ENCODE data around the gene PINLYP.

DNA sequence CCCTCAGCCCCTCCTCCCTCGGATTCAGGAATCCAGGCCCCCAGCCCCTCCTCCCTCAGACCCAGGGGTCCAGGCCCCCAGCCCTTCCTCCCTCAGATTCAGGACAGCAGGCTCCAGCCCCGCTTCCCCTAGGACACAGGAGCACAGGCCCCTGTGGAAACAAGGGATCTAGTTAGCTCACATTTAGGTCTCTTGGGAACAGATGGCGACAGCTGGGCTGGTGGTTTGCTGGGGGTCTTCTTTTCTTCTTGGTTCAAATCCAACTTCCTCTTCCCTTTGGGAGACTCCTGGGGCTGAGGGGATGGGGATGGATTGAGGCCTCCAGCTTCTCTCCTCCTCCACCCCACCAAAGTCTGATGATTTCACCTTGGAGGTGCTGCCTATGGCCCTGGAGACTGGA, 23.0 kb upstream of the PINLYP start:
- TF ChIP-seq, protein P1, sequence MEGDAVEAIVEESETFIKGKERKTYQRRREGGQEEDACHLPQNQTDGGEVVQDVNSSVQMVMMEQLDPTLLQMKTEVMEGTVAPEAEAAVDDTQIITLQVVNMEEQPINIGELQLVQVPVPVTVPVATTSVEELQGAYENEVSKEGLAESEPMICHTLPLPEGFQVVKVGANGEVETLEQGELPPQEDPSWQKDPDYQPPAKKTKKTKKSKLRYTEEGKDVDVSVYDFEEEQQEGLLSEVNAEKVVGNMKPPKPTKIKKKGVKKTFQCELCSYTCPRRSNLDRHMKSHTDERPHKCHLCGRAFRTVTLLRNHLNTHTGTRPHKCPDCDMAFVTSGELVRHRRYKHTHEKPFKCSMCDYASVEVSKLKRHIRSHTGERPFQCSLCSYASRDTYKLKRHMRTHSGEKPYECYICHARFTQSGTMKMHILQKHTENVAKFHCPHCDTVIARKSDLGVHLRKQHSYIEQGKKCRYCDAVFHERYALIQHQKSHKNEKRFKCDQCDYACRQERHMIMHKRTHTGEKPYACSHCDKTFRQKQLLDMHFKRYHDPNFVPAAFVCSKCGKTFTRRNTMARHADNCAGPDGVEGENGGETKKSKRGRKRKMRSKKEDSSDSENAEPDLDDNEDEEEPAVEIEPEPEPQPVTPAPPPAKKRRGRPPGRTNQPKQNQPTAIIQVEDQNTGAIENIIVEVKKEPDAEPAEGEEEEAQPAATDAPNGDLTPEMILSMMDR (IDR thresholded peaks at IDR 0.05), result no peak
- TF ChIP-seq POLR2AphosphoS5 (IDR thresholded peaks at IDR 0.05), result no peak
- no peak for TF ChIP-seq EP300 (IDR thresholded peaks at IDR 0.05)
- no peak for TF ChIP-seq POLR2A (IDR thresholded peaks at IDR 0.05)

All from gastroesophageal sphincter (tissue), 3 donors.